GM12801 (cell line): ENCODE data around the gene ZNF710.

ENCODE experiments used
- CTCF ChIP-seq: IDR thresholded peaks from one replicate; pipeline ENCODE4 v1.5.1; 2011; ENCODE audit warnings: control low read depth; ENCODE audit not compliant: insufficient read length; ENCODE audit errors: extremely low read depth

The ZNF710 gene

GRCh38 chr15:90074023-90074422, 72.9 kb downstream of the ZNF710 start:
- TF ChIP-seq CTCF = no peak

GRCh38 chr15:90074916-90075315, 73.8 kb downstream of the ZNF710 start:
- TF ChIP-seq CTCF = no peak

GRCh38 chr15:90075420-90076289, 74.5 kb downstream of the ZNF710 start:
- no peak for TF ChIP-seq CTCF

- no peak for TF ChIP-seq CTCF
Measured at GRCh38 chr15:90076716-90077115, 75.6 kb downstream of the ZNF710 start.

GRCh38 chr15:90078965-90079364, 77.8 kb downstream of the ZNF710 start:
- TF ChIP-seq CTCF = no peak

- TF ChIP-seq CTCF = no peak
Measured at GRCh38 chr15:90079619-90080457, 78.7 kb downstream of the ZNF710 start.

- TF ChIP-seq CTCF = no peak
Measured at GRCh38 chr15:90080458-90080755, 79.3 kb downstream of the ZNF710 start.
